BE2C (cell line): Measurements from ENCODE around the gene ATG5.

ENCODE experiments used
- DNase-seq: peaks from one replicate; pipeline ENCODE4 v3.0.0-alpha.2; 2020
- H3K27me3 ChIP-seq: fragments of 250-450 bp; sonication (Bioruptor Pico); 2 replicates; pipeline ENCODE4 v1.5.1; 2020; ENCODE audit warnings: mild to moderate bottlenecking
- H3K36me3 ChIP-seq: fragments of 250-450 bp; sonication (Bioruptor Pico); 2 replicates; pipeline ENCODE4 v1.5.1; 2020; ENCODE audit warnings: mild to moderate bottlenecking
- H3K4me1 ChIP-seq: fragments of 250-450 bp; sonication (Bioruptor Pico); 2 replicates; pipeline ENCODE4 v1.5.1; 2020
- H3K4me3 ChIP-seq: 2 replicates; pipeline ENCODE4 v1.5.1; 2011; ENCODE audit warnings: low read depth, low read length
- H3K9me3 ChIP-seq: fragments of 250-450 bp; sonication (Bioruptor Pico); 2 replicates; pipeline ENCODE4 v1.5.1; 2020
- TF ChIP-seq, protein P1 (sequence below): IDR thresholded peaks from 2 replicates; pipeline ENCODE4 v1.5.1; 2012; ENCODE audit warnings: mild to moderate bottlenecking, low read depth, low read length

Gene ATG5

DNA sequence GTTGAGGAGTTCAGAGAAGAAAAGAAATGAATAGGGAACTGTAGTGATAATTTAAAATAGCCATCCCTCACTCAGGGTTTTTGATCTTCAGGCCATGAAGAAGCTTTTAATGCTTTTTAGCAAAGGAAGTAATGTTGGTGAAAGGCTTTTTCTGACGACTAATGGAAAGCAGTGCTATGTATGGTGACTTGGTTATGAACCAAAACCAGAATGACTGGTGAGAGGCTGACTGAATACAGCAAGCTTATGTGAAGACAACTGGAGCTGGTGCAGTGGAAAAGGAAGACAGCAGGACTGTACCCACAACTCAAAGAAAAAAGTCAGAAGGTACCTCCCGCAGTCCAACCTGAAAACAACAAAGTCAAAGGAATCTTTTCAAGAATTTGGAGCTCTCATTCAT, 120.6 kb downstream of the ATG5 start:
- no peaks in the 10 kb centered on the region for H3K9me3 ChIP-seq
- no peaks in the 10 kb centered on the region for H3K4me1 ChIP-seq
- TF ChIP-seq, protein P1, sequence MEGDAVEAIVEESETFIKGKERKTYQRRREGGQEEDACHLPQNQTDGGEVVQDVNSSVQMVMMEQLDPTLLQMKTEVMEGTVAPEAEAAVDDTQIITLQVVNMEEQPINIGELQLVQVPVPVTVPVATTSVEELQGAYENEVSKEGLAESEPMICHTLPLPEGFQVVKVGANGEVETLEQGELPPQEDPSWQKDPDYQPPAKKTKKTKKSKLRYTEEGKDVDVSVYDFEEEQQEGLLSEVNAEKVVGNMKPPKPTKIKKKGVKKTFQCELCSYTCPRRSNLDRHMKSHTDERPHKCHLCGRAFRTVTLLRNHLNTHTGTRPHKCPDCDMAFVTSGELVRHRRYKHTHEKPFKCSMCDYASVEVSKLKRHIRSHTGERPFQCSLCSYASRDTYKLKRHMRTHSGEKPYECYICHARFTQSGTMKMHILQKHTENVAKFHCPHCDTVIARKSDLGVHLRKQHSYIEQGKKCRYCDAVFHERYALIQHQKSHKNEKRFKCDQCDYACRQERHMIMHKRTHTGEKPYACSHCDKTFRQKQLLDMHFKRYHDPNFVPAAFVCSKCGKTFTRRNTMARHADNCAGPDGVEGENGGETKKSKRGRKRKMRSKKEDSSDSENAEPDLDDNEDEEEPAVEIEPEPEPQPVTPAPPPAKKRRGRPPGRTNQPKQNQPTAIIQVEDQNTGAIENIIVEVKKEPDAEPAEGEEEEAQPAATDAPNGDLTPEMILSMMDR = no peak
- H3K36me3 ChIP-seq = peaks cover 3% of the 10 kb centered on the region; the same call in 1 of the 2 replicates
- DNase-seq = no peak
- no peak overlapping the region for H3K4me3 ChIP-seq
- no peaks in the 10 kb centered on the region for H3K27me3 ChIP-seq

DNA sequence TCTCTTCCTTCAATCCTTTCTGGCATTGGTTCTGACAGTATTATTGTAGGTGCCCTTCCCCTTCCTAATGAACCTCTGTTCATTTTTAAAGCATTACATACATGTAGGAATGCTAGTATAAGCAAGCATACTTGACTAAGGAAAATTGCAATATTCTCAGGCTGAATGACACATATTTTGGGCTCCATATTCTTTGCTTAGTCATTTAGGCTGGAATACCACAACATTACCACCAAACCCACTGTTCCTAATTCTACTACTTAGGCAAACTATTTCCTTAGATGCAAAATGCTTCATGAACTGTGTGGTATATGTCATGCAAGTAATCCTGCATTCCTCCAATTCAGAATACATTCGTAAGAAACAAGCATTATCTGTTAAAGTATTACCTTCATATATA, 125.6 kb downstream of the ATG5 start:
- H3K4me3 ChIP-seq = no peak overlapping the region
- no peak for DNase-seq
- TF ChIP-seq, protein P1 = no peak
- H3K27me3 ChIP-seq = no peaks in the 10 kb centered on the region
- H3K9me3 ChIP-seq = no peaks in the 10 kb centered on the region
- peaks cover 3% of the 10 kb centered on the region; the same call in 1 of the 2 replicates for H3K4me1 ChIP-seq
- peaks cover 3% of the 10 kb centered on the region; the same call in 1 of the 2 replicates for H3K36me3 ChIP-seq

DNA sequence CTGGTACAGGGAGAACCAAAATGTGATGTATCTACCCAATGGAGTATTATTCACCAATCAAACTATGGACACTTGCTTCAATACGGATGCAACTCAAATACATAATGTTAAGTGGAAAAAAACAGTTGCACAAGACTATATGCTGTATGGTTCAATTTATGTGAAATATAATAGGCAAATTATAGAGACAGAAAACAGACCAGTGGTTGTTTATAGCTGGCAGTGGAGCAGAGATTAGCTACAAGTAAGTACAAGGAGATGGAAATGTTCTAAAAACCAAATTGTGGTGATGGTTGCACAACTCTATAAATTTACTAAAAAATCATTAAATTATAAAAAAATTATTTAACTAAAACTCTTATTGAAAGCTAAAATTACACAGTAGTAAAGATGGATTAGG, 126.2 kb downstream of the ATG5 start:
- no peak for DNase-seq
- peaks cover 3% of the 10 kb centered on the region; the same call in 1 of the 2 replicates for H3K36me3 ChIP-seq
- TF ChIP-seq, protein P1 = no peak
- H3K4me3 ChIP-seq = no peak overlapping the region
- H3K27me3 ChIP-seq = no peaks in the 10 kb centered on the region
- H3K4me1 ChIP-seq = peaks cover 3% of the 10 kb centered on the region; the same call in 1 of the 2 replicates
- no peaks in the 10 kb centered on the region for H3K9me3 ChIP-seq

DNA sequence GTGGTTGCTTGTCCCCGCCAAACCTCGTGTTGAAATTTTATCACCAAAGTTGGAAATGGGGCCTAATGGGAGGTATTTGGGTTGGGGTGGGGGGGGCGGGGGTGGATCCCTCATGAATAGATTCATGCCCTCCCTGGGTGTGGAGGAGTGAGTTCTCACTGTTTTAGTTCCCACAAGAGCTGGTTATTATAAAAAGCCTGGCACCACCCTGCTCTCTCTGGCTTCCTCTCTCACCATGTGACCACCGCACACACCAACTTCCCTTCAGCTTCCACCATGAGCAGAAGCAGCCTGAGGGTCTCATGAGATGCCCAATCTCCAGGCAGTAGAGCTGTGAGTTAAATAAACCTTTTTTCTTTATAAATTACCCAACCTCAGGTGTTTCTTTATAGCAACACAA, 128.1 kb downstream of the ATG5 start:
- TF ChIP-seq, protein P1 = no peak
- Histone ChIP-seq H3K9me3 (no peaks in the 10 kb centered on the region), H3K27me3 (no peaks in the 10 kb centered on the region), H3K4me3 (no peak overlapping the region), H3K36me3 (peaks cover 3% of the 10 kb centered on the region; the same call in 1 of the 2 replicates), H3K4me1 (peaks cover 5% of the 10 kb centered on the region)
- no peak for DNase-seq

DNA sequence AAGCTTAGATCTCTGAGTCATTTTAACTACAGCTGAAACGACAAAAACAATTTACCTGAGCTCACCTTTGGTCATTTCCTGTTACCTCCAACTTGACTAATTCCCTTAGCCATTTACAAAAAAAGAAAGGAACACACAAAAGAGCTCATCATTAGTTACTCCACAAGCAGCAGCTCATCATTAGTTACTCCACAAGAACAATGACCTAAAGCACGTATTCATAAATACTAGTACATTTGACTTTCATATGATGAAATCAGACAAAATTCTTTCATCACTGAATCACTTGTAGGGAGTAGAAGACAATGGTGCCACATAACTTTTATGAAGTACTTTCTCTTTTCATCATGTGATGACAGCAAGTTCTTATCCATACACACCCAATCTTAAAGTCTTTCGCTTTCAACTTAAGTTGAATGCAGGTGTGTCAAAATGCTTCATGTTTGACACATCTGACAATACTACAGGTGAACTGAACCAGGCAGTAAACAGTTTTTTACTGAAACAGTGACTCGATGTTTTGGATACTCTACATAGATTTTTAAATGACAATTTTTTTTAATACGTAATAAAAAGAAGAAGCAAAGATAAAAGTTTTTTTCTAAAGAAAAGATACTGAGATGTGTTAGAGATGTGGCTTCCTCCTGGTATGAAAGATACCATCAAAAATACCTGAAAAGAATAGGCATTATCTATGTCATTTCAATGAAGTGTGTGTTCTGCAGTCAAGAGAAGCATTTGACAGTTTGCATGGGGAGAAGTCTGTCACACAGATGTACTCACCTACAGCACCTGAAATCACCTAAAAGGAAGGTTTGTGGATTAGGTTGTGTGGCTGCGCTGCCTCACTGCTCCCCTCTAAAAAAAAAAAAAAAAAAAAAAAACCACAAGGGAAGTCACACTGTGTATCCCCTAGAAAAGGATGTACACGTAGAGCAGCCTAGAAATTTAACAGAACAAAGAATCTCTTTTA, 130.3 kb downstream of the ATG5 start:
- TF ChIP-seq, protein P1 = no peak
- no peaks in the 10 kb centered on the region for H3K9me3 ChIP-seq
- H3K27me3 ChIP-seq = no peaks in the 10 kb centered on the region
- no peaks in the 10 kb centered on the region for H3K36me3 ChIP-seq
- peaks cover 5% of the 10 kb centered on the region for H3K4me1 ChIP-seq
- DNase-seq = no peak
- H3K4me3 ChIP-seq = no peak overlapping the region

GRCh38 chr6:106192824-106193223, 132.7 kb downstream of the ATG5 start:
- peak; percentile 45 for DNase-seq
- Histone ChIP-seq H3K4me3 (no peak overlapping the region; the same call in 1 of the 2 replicates), H3K9me3 (no peaks in the 10 kb centered on the region), H3K27me3 (no peaks in the 10 kb centered on the region), H3K4me1 (peaks cover 2% of the 10 kb centered on the region), H3K36me3 (no peaks in the 10 kb centered on the region; the same call in 1 of the 2 replicates)
- TF ChIP-seq, protein P1 = no peak
